Measurements from ENCODE around the gene NPTX2. TPM values are rescaled to one million over a fixed set of nuclear protein-coding genes. Genes with fewer than 3 reads are reported as not detected.

NPTX2 gene, protein sequence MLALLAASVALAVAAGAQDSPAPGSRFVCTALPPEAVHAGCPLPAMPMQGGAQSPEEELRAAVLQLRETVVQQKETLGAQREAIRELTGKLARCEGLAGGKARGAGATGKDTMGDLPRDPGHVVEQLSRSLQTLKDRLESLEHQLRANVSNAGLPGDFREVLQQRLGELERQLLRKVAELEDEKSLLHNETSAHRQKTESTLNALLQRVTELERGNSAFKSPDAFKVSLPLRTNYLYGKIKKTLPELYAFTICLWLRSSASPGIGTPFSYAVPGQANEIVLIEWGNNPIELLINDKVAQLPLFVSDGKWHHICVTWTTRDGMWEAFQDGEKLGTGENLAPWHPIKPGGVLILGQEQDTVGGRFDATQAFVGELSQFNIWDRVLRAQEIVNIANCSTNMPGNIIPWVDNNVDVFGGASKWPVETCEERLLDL
- 0.43 and 1.6 TPM in 2 replicates for total RNA-seq

DNA sequence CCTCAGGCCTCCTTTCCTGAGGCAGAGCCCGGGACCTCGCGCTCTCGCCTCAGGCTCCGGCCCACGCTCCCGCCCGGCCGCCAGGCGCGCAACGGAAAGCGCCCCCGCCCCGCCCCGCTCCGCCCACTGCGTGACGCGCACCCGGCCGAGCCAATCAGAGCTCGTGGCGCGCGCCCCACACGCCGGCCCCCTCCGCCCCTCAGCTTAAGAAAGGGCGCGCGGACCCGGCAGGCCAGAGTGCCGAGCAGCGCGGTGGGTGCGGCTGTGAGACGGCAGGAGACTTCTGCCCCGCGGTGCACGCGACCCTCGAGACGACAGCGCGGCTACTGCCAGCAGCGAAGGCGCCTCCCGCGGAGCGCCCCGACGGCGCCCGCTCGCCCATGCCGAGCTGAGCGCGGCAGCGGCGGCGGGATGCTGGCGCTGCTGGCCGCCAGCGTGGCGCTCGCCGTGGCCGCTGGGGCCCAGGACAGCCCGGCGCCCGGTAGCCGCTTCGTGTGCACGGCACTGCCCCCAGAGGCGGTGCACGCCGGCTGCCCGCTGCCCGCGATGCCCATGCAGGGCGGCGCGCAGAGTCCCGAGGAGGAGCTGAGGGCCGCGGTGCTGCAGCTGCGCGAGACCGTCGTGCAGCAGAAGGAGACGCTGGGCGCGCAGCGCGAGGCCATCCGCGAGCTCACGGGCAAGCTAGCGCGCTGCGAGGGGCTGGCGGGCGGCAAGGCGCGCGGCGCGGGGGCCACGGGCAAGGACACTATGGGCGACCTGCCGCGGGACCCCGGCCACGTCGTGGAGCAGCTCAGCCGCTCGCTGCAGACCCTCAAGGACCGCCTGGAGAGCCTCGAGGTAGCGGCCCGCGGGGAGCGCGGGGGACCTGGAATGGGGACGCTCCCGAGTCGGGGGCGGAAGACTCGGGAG, at the start of gene NPTX2:
Gene NPTX2 (plus strand): TSS at position 235 of the 909 bp plus-strand sequence. CDS start 177 bp downstream, at position 412.

Other genes starting within 250 kb of the NPTX2 start
- gene BAIAP2L1, start 216.2 kb upstream of the NPTX2 start, total RNA-seq = 16.1 and 17.5 TPM in 2 replicates

All from articular chondrocyte of knee joint (primary cell).